Keratinocyte (primary cell): ENCODE data around the gene INHBC. TPM values are rescaled to one million over a fixed set of nuclear protein-coding genes. Genes with fewer than 3 reads are reported as not detected.

Experiments used
- DNase-seq: peaks from one replicate; pipeline ENCODE4 v3.0.0-alpha.2; 2011; ENCODE audit warnings: low read depth, missing footprints, low spot score
- FAIRE-seq: peaks from 2 replicates; lab custom pipeline; 2011; peaks lifted over from hg19 to GRCh38; lab: Jason Lieb, UNC
- H2AFZ ChIP-seq: 2 replicates; pipeline ENCODE4 v1.6.0; 2012; ENCODE audit warnings: low read length, control low read depth, inconsistent platforms; ENCODE audit not compliant: control insufficient read depth
- H3K27ac ChIP-seq: 2 replicates; pipeline ENCODE4 v1.5.1; 2011; ENCODE audit warnings: low read length; ENCODE audit not compliant: control insufficient read depth, insufficient read depth
- H3K27me3 ChIP-seq: 3 replicates; pipeline ENCODE4 v1.6.0; 2011; ENCODE audit warnings: low read length; ENCODE audit not compliant: control insufficient read depth, insufficient read depth; ENCODE audit errors: extremely low read depth
- H3K36me3 ChIP-seq, 2 experiments: 2 replicates in 1 of 2; 3 replicates in 1 of 2; pipeline ENCODE4 v1.5.1; 2011; ENCODE audit warnings: low read length in 2 of 2, mild to moderate bottlenecking in 1 of 2; ENCODE audit not compliant: control insufficient read depth in 2 of 2, insufficient read depth in 2 of 2; ENCODE audit errors: extremely low read depth in 1 of 2
- H3K4me1 ChIP-seq: 3 replicates; pipeline ENCODE4 v1.5.1; 2011; ENCODE audit warnings: low read length; ENCODE audit not compliant: control insufficient read depth, insufficient read depth; ENCODE audit errors: extremely low read depth
- H3K4me2 ChIP-seq: 3 replicates; pipeline ENCODE4 v1.6.0; 2011; ENCODE audit warnings: low read depth, low read length; ENCODE audit not compliant: control insufficient read depth, insufficient read depth; ENCODE audit errors: extremely low read depth
- H3K4me3 ChIP-seq, 3 experiments: fragments of 200-600 bp in 1 of 3; sonication (generic) in 1 of 3; 2 replicates in 2 of 3; 3 replicates in 1 of 3; pipeline ENCODE4 v1.5.1; 2011 to 2016; ENCODE audit warnings: low read length in 3 of 3, mild to moderate bottlenecking in 3 of 3, control low read depth in 2 of 3, inconsistent platforms in 1 of 3, low read depth in 1 of 3, mixed read lengths in 1 of 3, mixed run types in 1 of 3, moderate library complexity in 1 of 3; ENCODE audit not compliant: control insufficient read depth in 2 of 3, insufficient read depth in 2 of 3; ENCODE audit errors: extremely low read depth in 1 of 3
- H3K79me2 ChIP-seq: 2 replicates; pipeline ENCODE4 v1.6.0; 2012; ENCODE audit warnings: low read length; ENCODE audit not compliant: control insufficient read depth, insufficient read depth
- H3K9ac ChIP-seq: 3 replicates; pipeline ENCODE4 v1.6.0; 2011; ENCODE audit warnings: low read length; ENCODE audit not compliant: control insufficient read depth, insufficient read depth; ENCODE audit errors: extremely low read depth
- H3K9me1 ChIP-seq: 3 replicates; pipeline ENCODE4 v1.6.0; 2011; ENCODE audit warnings: low read length; ENCODE audit not compliant: control insufficient read depth, insufficient read depth; ENCODE audit errors: extremely low read depth
- H3K9me3 ChIP-seq: 2 replicates; pipeline ENCODE4 v1.5.1; 2012; ENCODE audit warnings: low read depth, low read length; ENCODE audit not compliant: control insufficient read depth
- H4K20me1 ChIP-seq: 3 replicates; pipeline ENCODE4 v1.6.0; 2011; ENCODE audit warnings: low read length; ENCODE audit not compliant: control insufficient read depth, insufficient read depth; ENCODE audit errors: extremely low read depth
- EZH2 ChIP-seq: IDR thresholded peaks from one replicate; pipeline ENCODE4 v1.6.1; 2012; ENCODE audit warnings: inconsistent platforms, mild to moderate bottlenecking, low read length, moderate library complexity
- dilution Hi-C: fragments of 300-500 bp; cut with MboI; formaldehyde crosslinking; loops from one replicate; pipeline ENCODE4 v1.7.0; 2020; ENCODE audit warnings: low sequenced_read_pairs; ENCODE audit not compliant: extremely low pct_ligation_motif_present
- polyA minus RNA-seq, 3 experiments: library from RNA; depleted of rRNA, polyadenylated mRNA; stranded (reverse); fragments of >200 nt; gene quantifications; 1 replicate in 1 of 3; 2 replicates in 1 of 3; 3 replicates in 1 of 3; pipeline ENCODE4 v1.2.3, GENCODE V29; 2011
- polyA plus RNA-seq, 5 experiments: library from polyadenylated mRNA; depleted of rRNA in 3 of 5; stranded (reverse) in 3 of 5; stranded (forward) in 1 of 5; unstranded in 1 of 5; fragments of >200 nt; gene quantifications; 1 replicate in 1 of 5; 2 replicates in 3 of 5; 3 replicates in 1 of 5; pipeline versions ENCODE4 v1.2.1 to v1.2.3, GENCODE V29; 2011 to 2012; ENCODE audit warnings: missing spikeins in 2 of 5, low read depth in 1 of 5, low replicate concordance in 1 of 5
- TF ChIP-seq, protein P1 (sequence below), 3 experiments: IDR thresholded peaks in 1 of 3; conservative IDR thresholded peaks in 1 of 3; optimal IDR thresholded peaks in 1 of 3; 2 replicates in 2 of 3; 3 replicates in 1 of 3; pipeline versions ENCODE3 to v1.5.1; 2011; ENCODE audit warnings: low read length in 3 of 3, mild to moderate bottlenecking in 3 of 3, moderate library complexity in 2 of 3, control low read depth in 1 of 3, inconsistent platforms in 1 of 3; ENCODE audit not compliant: insufficient read depth in 2 of 3; ENCODE audit errors: extremely low read depth in 1 of 3

Gene INHBC, protein sequence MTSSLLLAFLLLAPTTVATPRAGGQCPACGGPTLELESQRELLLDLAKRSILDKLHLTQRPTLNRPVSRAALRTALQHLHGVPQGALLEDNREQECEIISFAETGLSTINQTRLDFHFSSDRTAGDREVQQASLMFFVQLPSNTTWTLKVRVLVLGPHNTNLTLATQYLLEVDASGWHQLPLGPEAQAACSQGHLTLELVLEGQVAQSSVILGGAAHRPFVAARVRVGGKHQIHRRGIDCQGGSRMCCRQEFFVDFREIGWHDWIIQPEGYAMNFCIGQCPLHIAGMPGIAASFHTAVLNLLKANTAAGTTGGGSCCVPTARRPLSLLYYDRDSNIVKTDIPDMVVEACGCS
- polyA plus RNA-seq (0.04 TPM in 1 of 3 replicates, not detected in the others), polyA minus RNA-seq (not detected in 3 replicates)
- not detected for polyA plus RNA-seq (2011; ENCODE audit: low read depth)
- polyA plus RNA-seq (2011; cell fraction: cytosol; rRNA removed), result 0.04 TPM in 1 of 2 replicates, not detected in the other
- polyA plus RNA-seq (2011; cell fraction: nucleus; rRNA removed), result not detected in 2 replicates
- not detected in 2 replicates for polyA plus RNA-seq (2012; ENCODE audit: low replicate concordance)
- not detected for polyA minus RNA-seq (2011; cell fraction: cytosol; rRNA and poly(A)+ RNA removed)
- polyA minus RNA-seq (2011; cell fraction: nucleus; rRNA and poly(A)+ RNA removed), result not detected in 2 replicates

DNA sequence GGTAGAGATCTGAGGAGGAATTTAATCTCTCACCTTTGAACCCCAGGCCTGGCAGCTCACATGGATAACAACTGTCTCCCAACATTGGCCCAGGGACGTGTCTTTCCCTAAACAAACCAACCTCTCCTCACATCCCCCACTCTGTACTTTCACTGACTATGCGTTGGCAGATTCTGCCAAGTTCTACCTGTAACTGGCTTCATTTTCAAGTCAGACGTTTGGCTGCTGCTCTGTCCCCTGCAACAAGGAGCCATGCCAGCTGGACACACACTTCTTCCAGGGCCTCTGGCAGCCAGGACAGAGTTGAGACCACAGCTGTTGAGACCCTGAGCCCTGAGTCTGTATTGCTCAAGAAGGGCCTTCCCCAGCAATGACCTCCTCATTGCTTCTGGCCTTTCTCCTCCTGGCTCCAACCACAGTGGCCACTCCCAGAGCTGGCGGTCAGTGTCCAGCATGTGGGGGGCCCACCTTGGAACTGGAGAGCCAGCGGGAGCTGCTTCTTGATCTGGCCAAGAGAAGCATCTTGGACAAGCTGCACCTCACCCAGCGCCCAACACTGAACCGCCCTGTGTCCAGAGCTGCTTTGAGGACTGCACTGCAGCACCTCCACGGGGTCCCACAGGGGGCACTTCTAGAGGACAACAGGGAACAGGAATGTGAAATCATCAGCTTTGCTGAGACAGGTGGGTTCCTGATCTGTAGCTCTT is at the start of gene INHBC:
TSS of gene INHBC (plus strand) at position 268 of the 707 bp plus-strand sequence. CDS start at position 371, 103 bp downstream.
- H3K27me3 ChIP-seq, result no peaks in the 10 kb centered on the region
- H2AFZ ChIP-seq, result no peak within 1 kb of the TSS
- TF ChIP-seq, protein P1, sequence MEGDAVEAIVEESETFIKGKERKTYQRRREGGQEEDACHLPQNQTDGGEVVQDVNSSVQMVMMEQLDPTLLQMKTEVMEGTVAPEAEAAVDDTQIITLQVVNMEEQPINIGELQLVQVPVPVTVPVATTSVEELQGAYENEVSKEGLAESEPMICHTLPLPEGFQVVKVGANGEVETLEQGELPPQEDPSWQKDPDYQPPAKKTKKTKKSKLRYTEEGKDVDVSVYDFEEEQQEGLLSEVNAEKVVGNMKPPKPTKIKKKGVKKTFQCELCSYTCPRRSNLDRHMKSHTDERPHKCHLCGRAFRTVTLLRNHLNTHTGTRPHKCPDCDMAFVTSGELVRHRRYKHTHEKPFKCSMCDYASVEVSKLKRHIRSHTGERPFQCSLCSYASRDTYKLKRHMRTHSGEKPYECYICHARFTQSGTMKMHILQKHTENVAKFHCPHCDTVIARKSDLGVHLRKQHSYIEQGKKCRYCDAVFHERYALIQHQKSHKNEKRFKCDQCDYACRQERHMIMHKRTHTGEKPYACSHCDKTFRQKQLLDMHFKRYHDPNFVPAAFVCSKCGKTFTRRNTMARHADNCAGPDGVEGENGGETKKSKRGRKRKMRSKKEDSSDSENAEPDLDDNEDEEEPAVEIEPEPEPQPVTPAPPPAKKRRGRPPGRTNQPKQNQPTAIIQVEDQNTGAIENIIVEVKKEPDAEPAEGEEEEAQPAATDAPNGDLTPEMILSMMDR (optimal IDR thresholded peaks at IDR 0.05 in 1 of 3, IDR thresholded peaks at IDR 0.05 in 1 of 3, conservative IDR thresholded peaks at IDR 0.05 in 1 of 3; ENCODE audit: extremely low read depth in 1 of 3, insufficient read depth in 2 of 3, low read length in 3 of 3), result no peak
- TF ChIP-seq EZH2, result no peak
- no peak within 1 kb of the TSS for H3K27ac ChIP-seq
- no peaks in the 10 kb centered on the region for H4K20me1 ChIP-seq
- H3K9me3 ChIP-seq, result no peaks in the 10 kb centered on the region
- H3K4me3 ChIP-seq, result no peak within 1 kb of the TSS
- H3K9ac ChIP-seq, result no peak within 1 kb of the TSS
- H3K9me1 ChIP-seq, result no peaks in the 10 kb centered on the region
- FAIRE-seq, result no peak
- peaks cover 4% of the 10 kb centered on the region for H3K79me2 ChIP-seq
- peaks cover 4% of the 10 kb centered on the region for H3K4me1 ChIP-seq
- dilution Hi-C loops, result no loop called here
- H3K4me2 ChIP-seq, result no peak within 1 kb of the TSS
- H3K36me3 ChIP-seq, result no peaks in the 10 kb centered on the region
- DNase-seq, result no peak

DNA sequence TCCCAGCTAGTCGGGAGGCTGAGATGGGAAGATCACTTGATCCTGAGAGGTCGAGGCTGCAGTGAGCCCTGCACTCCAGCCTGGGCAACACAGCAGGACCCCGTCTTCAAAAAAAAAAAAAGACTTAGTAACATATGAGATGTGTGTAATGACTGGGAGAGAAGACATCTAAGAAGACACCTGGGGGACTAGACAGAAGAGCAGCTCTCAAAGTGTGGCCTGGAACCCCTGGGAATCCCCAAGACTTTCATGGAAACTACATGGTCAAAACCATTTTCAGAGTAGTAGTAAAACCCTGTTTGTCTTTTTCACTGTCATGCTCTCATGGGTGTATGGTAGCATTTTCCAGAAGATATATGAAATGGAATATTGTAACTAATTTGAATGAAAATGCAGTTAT is 49.0 kb upstream of the INHBC start:
- dilution Hi-C loops, result no loop called here
- H3K4me3 ChIP-seq, result no peak overlapping the region
- TF ChIP-seq EZH2, result no peak
- TF ChIP-seq, protein P1 (optimal IDR thresholded peaks at IDR 0.05 in 1 of 3, IDR thresholded peaks at IDR 0.05 in 1 of 3, conservative IDR thresholded peaks at IDR 0.05 in 1 of 3; ENCODE audit: extremely low read depth in 1 of 3, insufficient read depth in 2 of 3, low read length in 3 of 3), result no peak
- H3K4me1 ChIP-seq, result peaks cover 23% of the 10 kb centered on the region
- H3K27ac ChIP-seq, result no peak overlapping the region
- FAIRE-seq (no peak), DNase-seq (no peak)
- H4K20me1 ChIP-seq, result no peaks in the 10 kb centered on the region
- H3K27me3 ChIP-seq, result no peaks in the 10 kb centered on the region
- peaks cover 3% of the 10 kb centered on the region for H3K79me2 ChIP-seq
- no peak overlapping the region for H3K4me2 ChIP-seq
- no peak overlapping the region for H2AFZ ChIP-seq
- H3K9ac ChIP-seq, result no peak overlapping the region
- H3K36me3 ChIP-seq, result peaks cover 1 to 3% of the 10 kb centered on the region in 2 experiments
- no peaks in the 10 kb centered on the region for H3K9me3 ChIP-seq
- H3K9me1 ChIP-seq, result no peaks in the 10 kb centered on the region
